Hematopoietic multipotent progenitor cell treated with erythropoietin and hydrocortisone succinate and interleukin-3 and kit ligand, for 15 days (in vitro differentiated cells): Measurements from ENCODE around the gene MBD3L2.
"Not testable (repeated sequence)": the region's sequence is repeated elsewhere in the genome, so short reads cannot be mapped to it uniquely, and the experiment has no call there.

ENCODE experiments used
- DNase-seq: peaks from one replicate; pipeline ENCODE4 v3.0.0-alpha.2; 2015; ENCODE audit warnings: low spot score

MBD3L2 gene

DNA sequence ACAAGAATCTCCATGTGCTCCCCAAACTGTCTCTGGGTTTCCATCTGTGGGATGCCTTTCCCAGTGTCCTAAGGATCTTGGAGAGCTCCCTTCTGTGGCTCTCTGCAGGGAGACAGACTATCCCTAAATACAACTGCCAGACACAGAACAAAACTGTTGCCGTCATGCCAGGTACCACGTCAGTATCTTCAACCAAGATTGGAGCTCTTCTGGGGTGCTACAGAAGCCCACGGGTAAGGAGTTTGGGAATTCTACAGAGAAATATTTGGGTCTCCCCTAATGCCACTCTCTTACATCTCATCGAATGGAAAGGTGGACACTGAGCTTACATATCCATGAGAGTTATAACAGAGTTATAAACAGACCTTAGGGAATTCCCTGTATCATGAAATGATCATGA is 14.2 kb downstream of the MBD3L2 start:
- DNase-seq, result no peak

DNA sequence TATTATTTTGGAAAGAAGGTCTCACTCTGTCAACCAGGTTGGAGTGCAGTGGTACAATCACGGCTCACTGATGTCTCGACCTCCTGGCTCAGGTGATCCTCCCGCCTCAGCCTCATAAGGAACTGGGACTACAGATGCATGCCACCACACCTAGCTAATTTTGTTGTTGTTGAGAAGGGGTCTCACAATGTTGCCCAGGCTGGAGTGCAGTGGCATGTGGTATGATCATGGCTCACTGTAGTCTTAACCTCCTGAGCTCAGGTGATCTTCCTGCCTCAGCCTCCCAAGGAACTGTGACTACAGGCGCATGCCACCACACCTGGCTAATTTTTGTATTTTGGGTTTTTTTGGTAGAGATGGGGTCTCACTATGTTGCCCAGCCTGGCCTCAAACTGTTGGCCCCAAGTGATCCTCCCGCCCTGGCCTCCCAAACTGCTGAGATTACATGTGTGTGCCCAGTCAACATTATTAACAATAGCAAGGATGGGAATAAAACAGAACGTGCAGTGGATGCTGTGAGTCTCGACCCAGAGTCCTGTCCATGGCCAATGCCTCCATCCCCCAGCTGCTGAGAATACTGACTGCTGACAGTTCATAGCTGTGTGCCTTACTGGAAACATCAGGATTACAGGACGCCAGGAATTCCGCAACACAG is 14.8 kb downstream of the MBD3L2 start:
- no peak for DNase-seq

DNA sequence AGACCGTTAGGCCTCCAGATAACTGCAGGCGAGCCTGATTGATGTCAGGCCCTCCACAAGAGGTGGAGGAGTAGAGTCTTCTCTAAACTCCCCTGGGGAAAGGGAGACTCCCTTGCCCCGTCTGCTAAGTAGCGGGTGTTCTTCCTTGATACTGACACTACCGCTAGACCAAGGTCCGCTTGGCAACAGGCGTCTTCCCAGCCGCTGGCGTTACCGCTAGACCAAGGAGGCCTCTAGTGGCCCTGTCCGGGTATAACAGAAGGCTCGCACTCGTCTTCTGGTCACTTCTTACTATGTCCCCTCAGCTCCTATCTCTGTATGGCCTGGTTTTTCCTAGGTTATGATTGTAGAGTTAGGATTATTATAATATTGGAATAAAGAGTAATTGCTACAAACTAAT is 18.0 kb downstream of the MBD3L2 start:
- not testable (repeated sequence) for DNase-seq

DNA sequence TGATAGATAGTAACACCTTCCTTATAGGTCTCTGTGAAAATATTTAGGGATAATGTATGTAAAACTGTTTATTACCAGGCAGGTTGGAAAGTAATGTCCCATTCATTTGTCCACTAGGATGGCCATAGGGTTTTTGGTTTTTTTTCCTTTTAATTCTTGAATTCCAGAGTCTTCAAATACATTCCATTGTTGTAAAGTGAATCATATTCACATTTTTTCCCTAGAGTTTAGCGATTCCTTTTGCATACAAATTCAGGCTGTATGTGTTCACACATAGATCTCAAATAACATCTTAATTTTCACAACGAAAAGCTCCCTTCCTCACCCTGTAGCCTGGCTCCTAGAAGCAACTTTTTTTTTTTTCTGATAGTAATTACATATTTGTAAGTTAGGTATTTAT is 18.6 kb downstream of the MBD3L2 start:
- DNase-seq, result no peak

DNA sequence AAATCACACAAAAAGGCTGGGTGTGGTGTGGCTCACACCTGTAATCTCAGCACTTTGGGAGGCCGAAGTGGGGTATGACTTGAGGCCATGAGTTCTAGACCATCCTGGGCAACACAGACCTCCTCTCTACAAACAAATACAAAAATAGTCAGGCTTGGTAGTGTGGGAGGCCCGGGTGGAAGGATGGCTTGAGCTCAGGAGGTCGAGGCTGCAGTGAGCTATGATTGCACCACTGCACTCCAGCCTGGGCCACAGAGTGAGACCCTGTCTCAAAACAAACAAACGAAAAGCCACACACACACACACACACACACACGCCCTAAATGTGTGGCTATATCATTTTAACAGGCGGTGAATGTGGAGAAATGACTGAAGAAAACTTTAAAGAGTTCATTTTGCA is 19.5 kb downstream of the MBD3L2 start:
- no peak for DNase-seq

DNA sequence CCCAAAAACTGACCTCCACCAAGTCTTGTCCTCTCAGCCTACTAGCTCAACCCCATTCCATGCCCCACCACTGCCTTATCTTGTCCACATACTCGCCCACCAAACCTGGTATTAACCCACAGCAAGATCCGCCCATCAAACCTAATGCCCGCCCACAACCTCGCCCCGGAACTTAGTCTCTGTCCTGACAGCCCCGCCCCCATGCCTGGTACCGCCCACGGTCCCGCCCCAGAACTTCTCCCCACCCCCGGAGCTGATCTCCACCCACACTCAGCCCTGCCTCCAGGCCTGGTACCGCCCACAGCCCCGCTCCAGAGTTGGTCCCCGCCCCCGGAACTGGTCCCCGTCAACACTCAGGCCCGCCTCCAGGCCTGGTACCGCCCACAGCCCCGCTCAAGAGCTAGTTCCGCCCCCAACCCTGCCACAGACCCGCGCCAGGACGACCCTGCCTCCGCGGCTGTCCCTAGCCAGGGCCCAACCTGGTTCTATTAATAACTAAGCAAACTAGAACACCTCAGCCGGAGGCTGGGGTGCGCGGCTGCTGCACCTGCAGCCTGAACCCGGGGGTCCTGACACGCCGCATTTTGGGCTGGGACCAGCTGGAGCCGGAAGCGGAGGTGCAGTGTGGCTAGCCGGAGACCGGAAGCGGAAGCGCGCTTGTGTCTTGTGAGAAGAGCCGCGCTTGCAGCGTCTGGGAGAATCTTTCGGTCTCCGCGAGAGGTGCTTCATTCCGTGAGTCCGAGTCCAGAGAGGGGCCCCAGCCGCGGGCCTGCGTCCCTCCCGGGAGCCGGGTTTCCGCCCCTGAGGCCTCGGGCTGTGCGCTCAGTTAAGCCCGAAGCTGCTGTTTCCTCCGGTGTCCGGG is 20.2 kb downstream of the MBD3L2 start, which contains the start of gene ZNF557:
TSS of gene ZNF557 (plus strand) at position 662 of the 862 bp plus-strand sequence. CDS start 5,372 bp downstream, outside the sequence.
- peak; percentile 98 for DNase-seq

DNA sequence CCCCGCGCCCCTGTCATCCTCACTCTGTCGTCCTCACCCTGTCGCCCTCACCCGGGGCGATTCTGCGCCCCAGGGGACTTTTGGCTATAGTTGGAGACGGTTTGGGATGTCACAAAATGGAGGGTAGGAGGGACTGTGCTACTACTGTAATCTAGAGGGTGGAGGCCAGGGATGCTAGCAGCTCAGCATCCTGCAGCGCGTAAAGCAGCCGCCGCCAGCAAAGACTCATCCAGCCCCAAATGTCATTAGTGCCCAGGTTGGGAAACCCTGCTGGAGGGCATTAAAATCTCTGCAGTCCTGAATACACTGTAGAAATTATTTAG is 20.7 kb downstream of the MBD3L2 start:
- DNase-seq, result no peak

DNA sequence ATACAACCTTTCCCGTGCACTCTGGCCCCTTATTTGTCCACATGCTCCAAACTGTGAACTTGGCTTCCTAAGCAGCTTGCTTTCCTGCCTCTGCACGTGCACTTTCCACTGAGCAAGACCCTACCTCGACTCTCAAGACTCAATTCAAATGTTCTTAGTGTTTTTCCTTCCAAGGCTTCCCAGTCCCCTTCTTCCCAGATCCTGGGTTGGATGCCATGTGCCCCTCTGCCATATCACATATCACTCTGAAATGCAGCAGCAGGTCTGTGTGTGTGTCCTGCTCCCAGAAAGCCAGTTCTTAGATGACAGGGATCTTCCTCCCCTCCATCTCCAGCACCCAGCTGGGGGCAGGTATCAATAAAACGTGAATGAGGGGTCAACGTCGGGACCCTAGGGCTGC is 23.4 kb downstream of the MBD3L2 start:
- DNase-seq, result no peak

DNA sequence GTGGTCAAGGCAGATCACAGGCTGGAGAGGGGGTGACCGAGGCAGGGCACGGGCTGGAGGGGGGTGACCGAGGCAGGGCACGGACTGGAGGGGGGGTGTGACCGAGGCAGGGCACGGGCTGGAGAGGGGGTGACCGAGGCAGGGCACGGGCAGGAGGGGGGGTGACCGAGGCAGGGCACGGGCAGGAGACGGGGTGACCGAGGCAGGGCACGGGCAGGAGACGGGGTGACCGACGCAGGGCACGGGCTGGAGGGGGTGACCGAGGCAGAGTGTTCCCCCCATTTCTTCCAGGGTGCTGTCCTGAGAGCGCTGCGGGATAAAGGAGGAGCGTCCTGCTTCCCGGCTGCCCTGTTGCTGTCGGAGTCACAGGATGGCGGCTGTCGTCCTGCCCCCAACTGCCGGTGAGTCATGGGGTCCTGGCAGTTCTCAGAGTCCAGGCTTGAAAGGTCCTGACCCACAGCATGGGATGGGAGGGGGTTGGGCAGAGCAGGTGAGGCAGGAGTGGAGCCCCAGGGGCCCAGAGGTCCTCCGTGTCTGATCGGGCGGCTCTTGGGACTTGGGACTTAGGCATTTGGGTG is 25.7 kb downstream of the MBD3L2 start:
- DNase-seq, result no peak

DNA sequence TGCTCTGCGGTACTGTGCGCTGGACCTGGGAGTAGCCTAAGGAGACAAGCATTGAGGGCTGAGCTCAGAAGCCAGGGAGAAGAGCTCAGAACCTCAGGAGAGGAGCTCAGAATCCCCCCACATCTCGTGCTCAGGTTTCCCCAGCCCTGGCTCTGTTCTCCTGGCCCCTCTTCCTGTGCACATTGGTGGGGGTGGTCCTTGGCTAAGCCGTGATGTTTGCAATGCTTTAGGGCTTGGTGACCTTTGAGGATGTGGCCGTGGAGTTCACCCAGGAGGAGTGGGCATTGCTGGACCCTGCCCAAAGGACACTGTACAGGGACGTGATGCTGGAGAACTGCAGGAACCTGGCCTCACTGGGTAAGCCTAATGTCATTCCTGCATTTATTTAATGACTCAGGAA is 27.0 kb downstream of the MBD3L2 start:
- DNase-seq, result no peak

DNA sequence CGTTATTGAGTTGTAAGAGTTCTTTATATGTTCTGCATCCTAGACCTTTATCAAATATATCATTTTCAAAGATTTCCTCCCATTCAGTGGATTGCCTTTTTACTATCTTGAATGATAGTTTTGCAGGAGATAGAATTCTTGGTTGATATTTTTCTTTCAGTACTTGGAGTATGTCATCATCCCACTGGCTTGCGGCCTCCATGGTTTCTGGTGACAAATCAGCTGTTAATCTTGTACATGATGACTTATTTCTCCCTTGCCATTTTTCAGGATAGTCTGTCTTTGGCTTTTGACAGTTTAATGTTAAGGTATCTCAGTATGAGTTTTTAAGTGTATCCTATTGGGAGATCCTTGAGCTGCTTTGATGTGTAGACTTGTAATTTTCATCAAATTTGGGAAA is 28.9 kb downstream of the MBD3L2 start:
- DNase-seq, result no peak

DNA sequence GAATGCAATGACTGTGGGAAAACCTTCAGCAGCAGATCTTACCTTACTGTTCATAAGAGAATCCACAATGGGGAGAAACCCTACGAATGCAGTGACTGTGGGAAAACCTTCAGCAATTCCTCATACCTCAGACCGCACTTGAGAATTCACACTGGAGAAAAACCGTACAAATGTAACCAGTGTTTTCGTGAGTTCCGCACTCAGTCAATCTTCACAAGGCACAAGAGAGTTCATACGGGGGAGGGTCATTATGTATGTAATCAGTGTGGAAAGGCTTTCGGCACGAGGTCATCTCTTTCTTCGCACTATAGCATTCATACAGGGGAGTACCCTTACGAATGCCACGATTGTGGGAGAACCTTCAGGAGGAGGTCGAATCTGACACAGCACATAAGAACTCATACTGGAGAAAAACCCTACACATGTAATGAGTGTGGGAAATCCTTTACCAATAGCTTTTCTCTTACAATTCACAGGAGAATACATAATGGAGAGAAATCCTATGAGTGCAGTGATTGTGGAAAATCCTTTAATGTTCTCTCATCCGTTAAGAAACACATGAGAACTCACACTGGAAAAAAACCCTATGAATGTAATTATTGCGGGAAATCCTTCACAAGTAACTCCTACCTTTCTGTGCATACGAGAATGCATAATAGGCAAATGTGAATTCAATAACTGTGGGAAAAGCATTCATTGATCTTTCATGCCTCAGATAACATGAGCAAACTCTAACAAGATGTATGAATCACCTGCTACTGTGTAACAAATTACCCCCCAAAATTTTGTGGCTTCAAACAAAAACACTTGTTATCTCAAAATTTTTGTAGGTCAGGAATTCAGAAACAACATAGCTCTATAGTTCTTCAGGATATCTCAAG is 34.2 kb downstream of the MBD3L2 start:
- DNase-seq, result no peak

DNA sequence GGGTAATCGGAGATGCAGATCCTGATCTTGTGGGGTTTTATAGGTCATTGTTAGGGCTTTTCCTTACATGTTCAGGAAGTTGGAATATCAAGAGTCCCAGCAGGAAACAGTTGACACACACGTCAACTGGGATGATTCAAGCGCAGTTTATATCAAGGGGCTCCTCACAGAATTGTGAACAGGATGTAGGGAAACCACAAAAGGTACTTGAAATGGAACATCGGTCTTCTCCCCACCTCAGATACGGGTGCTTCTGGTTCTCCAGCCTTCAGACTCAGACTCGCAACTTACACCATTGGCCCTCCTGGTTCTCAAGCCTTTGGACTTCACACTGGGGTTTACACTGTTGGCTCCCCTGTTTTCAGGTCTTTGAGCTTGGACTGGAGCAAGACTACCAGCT is 39.9 kb downstream of the MBD3L2 start:
- no peak for DNase-seq

DNA sequence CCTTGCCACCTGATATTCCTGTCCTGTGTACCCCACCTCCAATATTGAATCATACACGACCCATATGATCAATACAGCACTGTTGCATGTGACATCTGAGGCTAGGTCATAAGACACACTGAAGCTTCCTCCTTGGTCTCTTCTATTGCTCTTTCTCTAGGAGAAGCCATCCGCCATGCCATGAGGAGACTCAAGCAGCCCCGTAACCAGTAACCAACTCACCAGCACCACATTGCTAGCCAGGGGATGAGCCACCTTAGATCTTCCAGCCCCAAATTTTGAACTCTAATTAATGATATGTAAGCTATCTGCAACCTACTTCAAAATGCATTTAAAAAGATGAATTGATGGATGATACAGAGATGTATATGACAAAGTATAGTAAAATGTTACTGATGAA is 49.0 kb downstream of the MBD3L2 start:
- DNase-seq, result no peak

DNA sequence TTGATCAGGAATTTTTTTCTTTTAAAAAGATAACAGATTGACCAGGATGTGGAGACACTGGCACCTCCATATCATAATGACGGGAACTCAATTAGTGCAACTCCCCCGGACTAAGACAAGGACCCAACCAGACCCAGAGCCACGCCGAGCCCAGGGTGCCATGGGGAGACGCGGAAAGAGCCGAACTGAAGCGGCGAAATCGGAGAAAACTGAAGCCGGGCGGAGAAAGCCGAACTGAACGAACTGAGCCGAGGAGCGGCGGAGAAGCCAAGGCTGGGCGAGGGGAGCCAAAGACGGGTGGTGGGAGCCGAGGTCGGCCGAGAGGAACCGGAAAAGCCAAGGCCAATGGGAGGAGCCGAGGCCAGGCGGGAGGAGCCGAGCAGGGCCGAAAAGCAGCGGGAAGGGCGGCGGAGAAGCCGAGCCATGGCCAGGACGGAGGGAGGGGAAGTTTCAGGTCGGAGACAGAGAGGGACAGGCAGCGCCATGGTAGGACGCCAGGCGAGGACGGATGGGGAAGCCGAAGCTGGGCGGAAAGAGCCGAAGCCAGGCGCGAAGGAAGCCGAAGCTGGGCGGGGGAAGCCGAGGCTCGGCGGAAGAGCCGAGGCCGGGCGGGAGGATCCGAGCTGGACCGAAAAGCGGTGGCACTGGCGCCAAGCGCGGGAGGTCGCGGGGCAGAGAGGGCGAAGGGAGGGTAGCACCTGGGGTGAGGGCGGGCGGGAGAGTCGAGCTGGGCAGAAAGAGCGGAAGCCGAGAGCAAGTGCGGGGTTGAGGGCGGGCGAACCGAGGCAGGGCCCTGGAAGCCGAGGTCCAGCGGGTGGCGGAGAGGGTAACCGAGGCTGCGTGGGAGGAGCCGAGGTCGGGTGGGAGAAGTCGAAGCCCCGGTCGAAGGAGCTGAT is 49.8 kb downstream of the MBD3L2 start:
- peak; percentile 70 for DNase-seq

DNA sequence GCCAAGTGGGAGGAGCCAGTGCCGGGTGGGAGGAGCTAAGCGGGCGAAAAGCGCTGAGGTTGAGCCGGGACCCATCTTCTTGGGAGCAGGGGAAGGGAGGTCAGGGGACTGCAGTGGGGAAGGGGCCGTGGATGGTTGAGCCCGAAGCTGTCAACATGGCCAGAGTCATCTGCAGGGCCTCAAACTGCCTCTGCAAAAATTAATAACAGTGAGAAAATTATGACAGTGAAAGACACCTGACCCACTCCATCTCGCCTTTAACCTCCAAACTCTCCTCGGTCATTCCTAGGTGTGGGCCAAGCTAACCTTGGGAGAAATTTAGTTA is 50.4 kb downstream of the MBD3L2 start:
- no peak for DNase-seq
